Memory B cell (primary cell): ENCODE results near the gene KCTD16.

Source experiments
- ATAC-seq: fragments of 150-1000 bp; cut with Tn5 transposase; 2 replicates; pipeline ENCODE4 v1.10.0; 2021; ENCODE audit warnings: low read depth, mild to moderate bottlenecking, moderate library complexity
- DNase-seq, 2 donors: peaks; one replicate each; pipeline ENCODE4 v3.0.0; 2022; ENCODE audit warnings: low spot score in 2 of 2
- H3K27ac Mint-ChIP-seq: one replicate; pipeline ENCODE4 v1.8.0; 2022; ENCODE audit warnings: mild to moderate bottlenecking, moderate library complexity, mixed read lengths
- H3K27me3 Mint-ChIP-seq: one replicate; pipeline ENCODE4 v1.8.0; 2022; ENCODE audit warnings: mixed read lengths
- H3K36me3 Mint-ChIP-seq: one replicate; pipeline ENCODE4 v1.8.0; 2022; ENCODE audit warnings: mild to moderate bottlenecking, mixed read lengths
- H3K4me1 Mint-ChIP-seq: one replicate; pipeline ENCODE4 v1.8.0; 2022; ENCODE audit warnings: mixed read lengths
- H3K4me3 Mint-ChIP-seq: one replicate; pipeline ENCODE4 v1.8.0; 2022; ENCODE audit warnings: mild to moderate bottlenecking, moderate library complexity, mixed read lengths
- H3K9me3 Mint-ChIP-seq: one replicate; pipeline ENCODE4 v1.8.0; 2022; ENCODE audit warnings: mixed read lengths

Gene KCTD16

DNA sequence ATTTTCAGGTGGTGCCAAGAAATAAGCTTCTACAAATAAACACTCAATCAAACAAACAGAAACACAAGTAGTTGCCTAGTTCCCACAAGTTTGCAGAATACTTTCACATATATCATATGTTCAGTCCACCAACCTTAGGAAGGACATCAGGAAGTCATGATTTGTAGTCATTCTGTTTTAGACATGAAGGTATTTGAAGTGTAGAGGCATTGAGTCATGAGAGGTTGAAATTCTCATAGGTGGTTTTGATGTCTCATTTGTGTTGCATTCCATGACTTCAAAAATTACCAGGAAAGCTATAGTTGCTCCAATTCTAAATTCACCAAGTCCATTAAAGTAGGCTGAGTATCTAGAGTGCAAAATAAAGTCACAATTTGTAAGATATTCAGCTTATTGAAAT, 159.0 kb downstream of the KCTD16 start:
- DNase-seq (no peak), ATAC-seq (no peak)
- no peaks in the 10 kb centered on the region for H3K36me3 Mint-ChIP-seq
- H3K27ac Mint-ChIP-seq = no peak overlapping the region
- no peak overlapping the region for H3K4me3 Mint-ChIP-seq
- H3K9me3 Mint-ChIP-seq = peaks cover under 1% of the 10 kb centered on the region
- H3K27me3 Mint-ChIP-seq = no peaks in the 10 kb centered on the region
- no peaks in the 10 kb centered on the region for H3K4me1 Mint-ChIP-seq

GRCh38 chr5:144331361-144331760, 160.7 kb downstream of the KCTD16 start:
- no peak for ATAC-seq
- Mint-ChIP-seq H3K27me3 (no peaks in the 10 kb centered on the region), H3K27ac (no peak overlapping the region), H3K4me3 (no peak overlapping the region), H3K9me3 (no peaks in the 10 kb centered on the region), H3K36me3 (no peaks in the 10 kb centered on the region), H3K4me1 (no peaks in the 10 kb centered on the region)
- DNase-seq = no peak

DNA sequence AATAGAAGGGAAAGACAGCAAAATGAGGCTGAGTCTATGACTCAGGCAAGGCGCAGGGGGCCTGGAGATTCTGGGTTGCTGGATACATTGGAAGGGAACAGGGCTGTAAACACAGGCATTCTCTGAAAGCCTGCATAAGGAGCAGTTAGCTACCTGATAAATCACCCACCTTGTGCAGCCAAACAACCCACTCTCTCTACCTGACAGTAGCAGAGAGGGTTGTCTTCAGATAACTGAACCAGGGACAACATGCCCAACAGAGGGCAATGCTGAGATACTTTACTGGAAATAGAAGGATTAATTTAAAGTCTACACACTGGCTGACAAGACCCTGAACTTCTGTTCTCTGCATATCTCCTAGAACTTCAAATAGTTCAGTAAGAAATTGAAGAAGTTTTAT, 161.6 kb downstream of the KCTD16 start:
- Mint-ChIP-seq H3K4me1 (no peaks in the 10 kb centered on the region), H3K27me3 (no peaks in the 10 kb centered on the region), H3K27ac (no peak overlapping the region), H3K4me3 (no peak overlapping the region), H3K9me3 (no peaks in the 10 kb centered on the region), H3K36me3 (no peaks in the 10 kb centered on the region)
- DNase-seq (no peak), ATAC-seq (no peak)

GRCh38 chr5:144333336-144333920, 162.8 kb downstream of the KCTD16 start:
- H3K4me1 Mint-ChIP-seq = no peaks in the 10 kb centered on the region
- H3K36me3 Mint-ChIP-seq = no peaks in the 10 kb centered on the region
- ATAC-seq (no peak), DNase-seq (no peak)
- no peak overlapping the region for H3K4me3 Mint-ChIP-seq
- no peaks in the 10 kb centered on the region for H3K27me3 Mint-ChIP-seq
- no peak overlapping the region for H3K27ac Mint-ChIP-seq
- H3K9me3 Mint-ChIP-seq = no peaks in the 10 kb centered on the region

- H3K4me3 Mint-ChIP-seq = no peak overlapping the region
- no peaks in the 10 kb centered on the region for H3K9me3 Mint-ChIP-seq
- no peaks in the 10 kb centered on the region for H3K36me3 Mint-ChIP-seq
- no peaks in the 10 kb centered on the region for H3K4me1 Mint-ChIP-seq
- no peak overlapping the region for H3K27ac Mint-ChIP-seq
- DNase-seq (no peak), ATAC-seq (no peak)
- H3K27me3 Mint-ChIP-seq = no peaks in the 10 kb centered on the region
These were observed 164.9 kb downstream of the KCTD16 start for GRCh38 chr5:144335561-144335960.

GRCh38 chr5:144336191-144336961, 165.7 kb downstream of the KCTD16 start:
- no peaks in the 10 kb centered on the region for H3K4me1 Mint-ChIP-seq
- DNase-seq (no peak), ATAC-seq (no peak)
- H3K27ac Mint-ChIP-seq = no peak overlapping the region
- no peaks in the 10 kb centered on the region for H3K27me3 Mint-ChIP-seq
- no peaks in the 10 kb centered on the region for H3K9me3 Mint-ChIP-seq
- H3K4me3 Mint-ChIP-seq = no peak overlapping the region
- H3K36me3 Mint-ChIP-seq = no peaks in the 10 kb centered on the region

GRCh38 chr5:144352330-144352729, 181.7 kb downstream of the KCTD16 start:
- Mint-ChIP-seq H3K9me3 (no peaks in the 10 kb centered on the region), H3K4me3 (no peak overlapping the region), H3K36me3 (no peaks in the 10 kb centered on the region), H3K4me1 (no peaks in the 10 kb centered on the region), H3K27ac (no peak overlapping the region), H3K27me3 (no peaks in the 10 kb centered on the region)
- ATAC-seq (no peak), DNase-seq (no peak)

DNA sequence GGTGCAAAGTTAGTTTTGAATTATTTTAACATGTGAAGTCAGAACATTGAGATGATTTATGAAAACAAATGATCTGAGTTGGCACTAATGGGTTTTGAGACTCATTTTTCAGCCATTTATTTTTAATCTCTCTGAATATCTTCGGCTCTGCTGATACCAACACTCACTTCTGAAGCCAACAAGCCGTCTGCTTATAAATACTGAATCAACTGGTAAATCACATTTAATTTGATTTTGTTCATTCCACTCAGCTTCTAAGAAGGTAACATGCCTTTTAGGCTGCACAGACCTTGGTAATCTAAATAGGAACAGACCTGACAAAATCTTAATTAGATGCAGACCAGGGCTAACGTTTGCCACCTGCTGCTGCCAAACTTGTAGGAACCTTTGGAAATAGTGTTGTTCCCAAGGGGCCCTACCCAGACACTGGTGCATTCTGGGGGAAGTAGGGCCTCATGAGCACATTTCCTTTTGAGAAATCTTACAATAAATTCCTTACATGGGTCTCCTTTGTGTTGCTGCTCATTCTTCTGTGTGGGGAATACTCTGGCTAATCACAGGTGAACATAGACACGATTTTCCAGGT, 182.2 kb downstream of the KCTD16 start:
- H3K27me3 Mint-ChIP-seq = no peaks in the 10 kb centered on the region
- no peaks in the 10 kb centered on the region for H3K36me3 Mint-ChIP-seq
- ATAC-seq (no peak), DNase-seq (no peak)
- H3K4me1 Mint-ChIP-seq = no peaks in the 10 kb centered on the region
- no peak overlapping the region for H3K4me3 Mint-ChIP-seq
- no peaks in the 10 kb centered on the region for H3K9me3 Mint-ChIP-seq
- no peak overlapping the region for H3K27ac Mint-ChIP-seq

DNA sequence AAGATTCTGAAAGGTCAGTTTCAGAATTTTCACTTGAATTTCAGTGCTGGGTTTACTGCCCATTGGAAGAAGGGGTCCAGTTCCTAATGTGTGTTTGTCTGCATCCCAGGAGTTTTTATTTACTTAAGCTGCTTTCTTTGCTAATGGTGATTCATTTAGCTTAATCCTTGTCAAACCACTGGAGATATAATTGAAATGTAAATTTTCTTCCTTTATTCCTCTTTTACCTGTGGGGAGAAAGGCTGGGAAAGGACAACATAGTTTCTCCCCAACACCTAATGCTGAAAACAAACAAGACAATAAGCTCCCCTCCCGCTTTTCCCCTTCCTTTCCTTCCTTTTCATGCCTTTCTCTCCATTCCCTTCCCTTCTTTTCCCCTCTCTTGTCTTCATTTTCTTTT, 185.8 kb downstream of the KCTD16 start:
- Mint-ChIP-seq H3K36me3 (no peaks in the 10 kb centered on the region), H3K4me3 (no peak overlapping the region), H3K4me1 (no peaks in the 10 kb centered on the region), H3K27ac (no peak overlapping the region), H3K9me3 (no peaks in the 10 kb centered on the region), H3K27me3 (no peaks in the 10 kb centered on the region)
- ATAC-seq (no peak), DNase-seq (no peak)

- Mint-ChIP-seq H3K36me3 (no peaks in the 10 kb centered on the region), H3K4me1 (no peaks in the 10 kb centered on the region), H3K9me3 (no peaks in the 10 kb centered on the region), H3K27me3 (no peaks in the 10 kb centered on the region), H3K27ac (no peak overlapping the region), H3K4me3 (no peak overlapping the region)
- ATAC-seq = no peak
- DNase-seq = no peak
These were observed 190.7 kb downstream of the KCTD16 start for GRCh38 chr5:144361406-144361805.

- no peak overlapping the region for H3K4me3 Mint-ChIP-seq
- ATAC-seq (no peak), DNase-seq (no peak)
- H3K27me3 Mint-ChIP-seq = peaks cover 4% of the 10 kb centered on the region
- H3K9me3 Mint-ChIP-seq = no peaks in the 10 kb centered on the region
- no peaks in the 10 kb centered on the region for H3K36me3 Mint-ChIP-seq
- H3K27ac Mint-ChIP-seq = no peak overlapping the region
- no peaks in the 10 kb centered on the region for H3K4me1 Mint-ChIP-seq
These were observed 195.2 kb downstream of the KCTD16 start for GRCh38 chr5:144365885-144366284.

GRCh38 chr5:144367991-144368390, 197.3 kb downstream of the KCTD16 start:
- peaks cover 6% of the 10 kb centered on the region for H3K27me3 Mint-ChIP-seq
- no peaks in the 10 kb centered on the region for H3K4me1 Mint-ChIP-seq
- DNase-seq (no peak), ATAC-seq (no peak)
- no peaks in the 10 kb centered on the region for H3K36me3 Mint-ChIP-seq
- no peak overlapping the region for H3K4me3 Mint-ChIP-seq
- H3K9me3 Mint-ChIP-seq = no peaks in the 10 kb centered on the region
- H3K27ac Mint-ChIP-seq = no peak overlapping the region

DNA sequence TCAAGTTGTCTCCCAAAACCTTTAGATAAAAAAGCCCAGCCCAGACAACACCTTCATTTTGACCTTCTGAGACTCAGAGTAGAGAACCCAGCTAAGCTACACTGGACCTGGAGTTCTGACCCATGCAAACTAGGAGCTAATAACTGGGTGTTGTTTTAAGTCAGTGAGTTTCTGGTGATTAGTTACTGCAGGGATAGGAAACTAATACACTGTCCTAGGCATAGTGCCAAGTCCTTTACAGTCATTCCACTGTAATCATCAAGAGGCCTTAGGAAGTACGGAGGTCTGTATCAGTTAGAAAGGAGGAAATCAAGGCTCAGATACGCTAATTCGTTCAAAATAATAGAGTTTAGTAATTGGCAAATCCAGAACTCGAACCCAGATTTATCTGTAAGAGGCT, 197.9 kb downstream of the KCTD16 start:
- DNase-seq = no peak
- H3K27ac Mint-ChIP-seq = no peak overlapping the region
- peaks cover 6% of the 10 kb centered on the region for H3K27me3 Mint-ChIP-seq
- H3K36me3 Mint-ChIP-seq = no peaks in the 10 kb centered on the region
- H3K4me1 Mint-ChIP-seq = no peaks in the 10 kb centered on the region
- no peaks in the 10 kb centered on the region for H3K9me3 Mint-ChIP-seq
- no peak for ATAC-seq
- H3K4me3 Mint-ChIP-seq = no peak overlapping the region

DNA sequence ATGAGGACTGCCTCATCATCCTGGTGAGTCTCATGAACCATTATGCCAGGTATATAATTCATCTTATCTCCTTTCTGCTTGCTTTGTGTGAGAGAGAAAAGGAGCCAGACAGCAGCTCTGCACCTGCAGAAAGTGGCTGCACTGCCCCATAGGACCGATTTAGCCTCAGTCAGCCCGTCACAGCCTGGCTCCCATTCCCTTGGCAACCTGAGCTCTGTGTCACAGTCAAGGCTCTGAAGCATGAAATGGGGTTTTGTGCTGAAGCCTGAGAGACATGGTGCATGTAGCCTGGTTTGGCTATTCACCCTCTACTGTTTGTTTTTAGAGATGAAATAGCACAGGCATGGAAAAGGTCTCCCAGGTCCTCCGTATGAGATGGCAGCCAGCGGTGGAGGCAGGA, 198.3 kb downstream of the KCTD16 start:
- no peaks in the 10 kb centered on the region for H3K9me3 Mint-ChIP-seq
- H3K27ac Mint-ChIP-seq = no peak overlapping the region
- H3K27me3 Mint-ChIP-seq = peaks cover 6% of the 10 kb centered on the region
- no peaks in the 10 kb centered on the region for H3K36me3 Mint-ChIP-seq
- no peak for ATAC-seq
- no peak overlapping the region for H3K4me3 Mint-ChIP-seq
- DNase-seq = no peak
- H3K4me1 Mint-ChIP-seq = no peaks in the 10 kb centered on the region

GRCh38 chr5:144370273-144370672, 199.6 kb downstream of the KCTD16 start:
- no peak overlapping the region for H3K27ac Mint-ChIP-seq
- DNase-seq (no peak), ATAC-seq (no peak)
- no peaks in the 10 kb centered on the region for H3K36me3 Mint-ChIP-seq
- H3K27me3 Mint-ChIP-seq = peaks cover 6% of the 10 kb centered on the region
- H3K4me3 Mint-ChIP-seq = no peak overlapping the region
- H3K4me1 Mint-ChIP-seq = peaks cover 2% of the 10 kb centered on the region
- H3K9me3 Mint-ChIP-seq = no peaks in the 10 kb centered on the region
